Measurements from ENCODE around the gene MRTFA.

Gene MRTFA

GRCh38 chr22:40491990-40492631 lies 144.4 kb downstream of the MRTFA start:
- DNase-seq (ENCODE audit: low read depth in 3 of 3): no peak

- DNase-seq (ENCODE audit: low read depth in 3 of 3): no peak
Observed at GRCh38 chr22:40487663-40488249, 148.8 kb downstream of the MRTFA start.

- no peak for DNase-seq (ENCODE audit: low read depth in 3 of 3)
Observed at GRCh38 chr22:40486962-40487602, 149.4 kb downstream of the MRTFA start.

- no peak for DNase-seq (ENCODE audit: low read depth in 3 of 3)
Observed at GRCh38 chr22:40485813-40486667, 150.5 kb downstream of the MRTFA start.

GRCh38 chr22:40484906-40485669 lies 151.4 kb downstream of the MRTFA start:
- DNase-seq (ENCODE audit: low read depth in 3 of 3): no peak

- DNase-seq (ENCODE audit: low read depth in 3 of 3): no peak
Observed at GRCh38 chr22:40482886-40483285, 153.6 kb downstream of the MRTFA start.

GRCh38 chr22:40482391-40482790 lies 154.1 kb downstream of the MRTFA start:
- DNase-seq (ENCODE audit: low read depth in 3 of 3): no peak

GRCh38 chr22:40480996-40481395 lies 155.5 kb downstream of the MRTFA start:
- DNase-seq (ENCODE audit: low read depth in 3 of 3): no peak

- no peak for DNase-seq (ENCODE audit: low read depth in 3 of 3)
Observed at GRCh38 chr22:40479887-40480538, 156.5 kb downstream of the MRTFA start.

GRCh38 chr22:40479126-40479800 lies 157.3 kb downstream of the MRTFA start:
- DNase-seq (ENCODE audit: low read depth in 3 of 3): no peak

- no peak for DNase-seq (ENCODE audit: low read depth in 3 of 3)
Observed at GRCh38 chr22:40478338-40479125, 158.0 kb downstream of the MRTFA start.

GRCh38 chr22:40477683-40478337 lies 158.7 kb downstream of the MRTFA start:
- no peak for DNase-seq (ENCODE audit: low read depth in 3 of 3)

GRCh38 chr22:40476341-40476740 lies 160.2 kb downstream of the MRTFA start:
- no peak for DNase-seq (ENCODE audit: low read depth in 3 of 3)

GRCh38 chr22:40473703-40474102 lies 162.8 kb downstream of the MRTFA start:
- DNase-seq (ENCODE audit: low read depth in 3 of 3): no peak

- DNase-seq (ENCODE audit: low read depth in 3 of 3): no peak
Observed at GRCh38 chr22:40472579-40472978, 163.9 kb downstream of the MRTFA start.

GRCh38 chr22:40472051-40472450 lies 164.5 kb downstream of the MRTFA start:
- no peak for DNase-seq (ENCODE audit: low read depth in 3 of 3)

- no peak for DNase-seq (ENCODE audit: low read depth in 3 of 3)
Observed at GRCh38 chr22:40469181-40469580, 167.3 kb downstream of the MRTFA start.

- DNase-seq (ENCODE audit: low read depth in 3 of 3): no peak
Observed at GRCh38 chr22:40468616-40469015, 167.9 kb downstream of the MRTFA start.

GRCh38 chr22:40466976-40467375 lies 169.5 kb downstream of the MRTFA start:
- no peak for DNase-seq (ENCODE audit: low read depth in 3 of 3)
